Kidney epithelial cell (primary cell): ENCODE results near the gene PDCD4. TPM values are rescaled to one million over a fixed set of nuclear protein-coding genes. Genes with fewer than 3 reads are reported as not detected.

Experiments used
- DNase-seq: peaks from one replicate; pipeline ENCODE4 v3.0.0-alpha.2; 2010; ENCODE audit warnings: low read depth
- H3K27me3 ChIP-seq: 2 replicates; pipeline ENCODE4 v1.6.0; 2011; ENCODE audit warnings: low read length; ENCODE audit not compliant: control insufficient read depth, insufficient read depth
- H3K36me3 ChIP-seq: 2 replicates; pipeline ENCODE4 v1.5.1; 2011; ENCODE audit warnings: low read length; ENCODE audit not compliant: control insufficient read depth, insufficient read depth
- H3K4me3 ChIP-seq: 2 replicates; pipeline ENCODE4 v1.5.1; 2011; ENCODE audit warnings: low read depth, mild to moderate bottlenecking, control low read depth, low read length
- total RNA-seq: library from RNA; depleted of rRNA; stranded (reverse); fragments of >200 nt; gene quantifications from 2 replicates; pipeline ENCODE4 v1.2.3, GENCODE V29; 2015
- TF ChIP-seq, protein P1 (sequence below): IDR thresholded peaks from 2 replicates; pipeline ENCODE4 v1.5.1; 2011; ENCODE audit warnings: mild to moderate bottlenecking, moderate library complexity, low read length, control low read depth, inconsistent platforms; ENCODE audit not compliant: insufficient read depth, poor library complexity, severe bottlenecking

Gene PDCD4
- total RNA-seq, 1 donor from 2014 or later = 35.7 TPM

DNA sequence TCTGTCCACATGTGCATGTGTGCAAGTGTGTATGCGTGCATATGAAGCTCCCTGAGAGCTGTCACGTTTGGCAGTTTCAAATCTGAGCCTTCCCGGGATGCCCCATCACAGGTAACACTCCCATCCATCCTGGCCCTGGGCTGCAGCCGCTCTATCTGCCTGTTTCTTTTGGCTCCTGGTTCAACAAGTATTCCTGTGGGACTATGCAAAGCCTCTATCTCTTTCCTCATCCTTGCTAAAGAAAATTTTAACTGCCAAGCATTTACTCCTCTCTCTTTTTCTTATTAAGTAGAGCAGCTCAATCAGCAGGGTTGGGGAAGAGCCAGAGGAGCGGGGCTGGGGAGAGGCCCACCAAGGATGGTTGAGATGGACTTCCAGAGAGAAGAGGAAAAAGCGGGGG lies 24.4 kb upstream of the PDCD4 start:
- Histone ChIP-seq H3K4me3 (no peak overlapping the region), H3K27me3 (no peaks in the 10 kb centered on the region), H3K36me3 (no peaks in the 10 kb centered on the region)
- TF ChIP-seq, protein P1, sequence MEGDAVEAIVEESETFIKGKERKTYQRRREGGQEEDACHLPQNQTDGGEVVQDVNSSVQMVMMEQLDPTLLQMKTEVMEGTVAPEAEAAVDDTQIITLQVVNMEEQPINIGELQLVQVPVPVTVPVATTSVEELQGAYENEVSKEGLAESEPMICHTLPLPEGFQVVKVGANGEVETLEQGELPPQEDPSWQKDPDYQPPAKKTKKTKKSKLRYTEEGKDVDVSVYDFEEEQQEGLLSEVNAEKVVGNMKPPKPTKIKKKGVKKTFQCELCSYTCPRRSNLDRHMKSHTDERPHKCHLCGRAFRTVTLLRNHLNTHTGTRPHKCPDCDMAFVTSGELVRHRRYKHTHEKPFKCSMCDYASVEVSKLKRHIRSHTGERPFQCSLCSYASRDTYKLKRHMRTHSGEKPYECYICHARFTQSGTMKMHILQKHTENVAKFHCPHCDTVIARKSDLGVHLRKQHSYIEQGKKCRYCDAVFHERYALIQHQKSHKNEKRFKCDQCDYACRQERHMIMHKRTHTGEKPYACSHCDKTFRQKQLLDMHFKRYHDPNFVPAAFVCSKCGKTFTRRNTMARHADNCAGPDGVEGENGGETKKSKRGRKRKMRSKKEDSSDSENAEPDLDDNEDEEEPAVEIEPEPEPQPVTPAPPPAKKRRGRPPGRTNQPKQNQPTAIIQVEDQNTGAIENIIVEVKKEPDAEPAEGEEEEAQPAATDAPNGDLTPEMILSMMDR = no peak
- no peak for DNase-seq

DNA sequence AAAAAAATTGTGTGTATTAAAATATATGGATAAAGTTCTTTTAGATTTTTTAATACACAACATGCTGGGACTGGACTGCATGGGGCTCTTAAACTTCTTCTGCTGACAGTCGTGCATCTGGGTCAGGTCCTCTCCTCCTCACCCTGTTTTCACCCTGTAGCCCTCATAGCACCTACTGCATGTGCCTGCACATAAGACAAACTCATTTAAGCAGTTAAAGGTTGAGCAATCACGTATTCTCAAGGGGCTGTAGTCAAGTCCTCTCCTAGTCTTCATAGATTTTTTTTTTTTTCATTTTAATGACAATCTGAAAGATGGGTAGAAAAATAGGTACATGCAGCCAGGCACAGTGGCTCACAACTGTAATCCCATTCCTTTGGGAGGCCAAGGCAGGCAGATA lies 23.6 kb upstream of the PDCD4 start:
- Histone ChIP-seq H3K27me3 (no peaks in the 10 kb centered on the region), H3K36me3 (no peaks in the 10 kb centered on the region), H3K4me3 (no peak overlapping the region)
- TF ChIP-seq, protein P1 = no peak
- no peak for DNase-seq

DNA sequence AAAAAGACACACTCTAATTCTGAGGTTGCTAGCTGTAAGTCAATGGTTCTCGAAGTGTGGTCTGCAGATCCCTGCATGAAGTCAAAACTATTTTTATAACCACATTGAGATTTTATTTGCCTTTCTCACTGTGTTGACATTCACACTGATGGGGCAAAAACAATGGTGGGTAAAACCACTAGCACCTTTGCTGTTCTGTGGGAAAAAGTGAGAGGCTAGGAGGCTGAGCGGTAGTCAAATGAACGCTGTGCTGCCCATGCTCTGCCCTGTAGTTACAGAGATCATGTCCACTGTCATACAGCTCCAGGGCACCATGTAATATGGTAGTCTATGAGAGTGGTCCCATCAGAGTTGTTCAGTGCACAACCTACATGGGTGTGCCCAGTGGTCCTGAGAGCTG lies 21.6 kb upstream of the PDCD4 start:
- TF ChIP-seq, protein P1 = no peak
- DNase-seq = no peak

DNA sequence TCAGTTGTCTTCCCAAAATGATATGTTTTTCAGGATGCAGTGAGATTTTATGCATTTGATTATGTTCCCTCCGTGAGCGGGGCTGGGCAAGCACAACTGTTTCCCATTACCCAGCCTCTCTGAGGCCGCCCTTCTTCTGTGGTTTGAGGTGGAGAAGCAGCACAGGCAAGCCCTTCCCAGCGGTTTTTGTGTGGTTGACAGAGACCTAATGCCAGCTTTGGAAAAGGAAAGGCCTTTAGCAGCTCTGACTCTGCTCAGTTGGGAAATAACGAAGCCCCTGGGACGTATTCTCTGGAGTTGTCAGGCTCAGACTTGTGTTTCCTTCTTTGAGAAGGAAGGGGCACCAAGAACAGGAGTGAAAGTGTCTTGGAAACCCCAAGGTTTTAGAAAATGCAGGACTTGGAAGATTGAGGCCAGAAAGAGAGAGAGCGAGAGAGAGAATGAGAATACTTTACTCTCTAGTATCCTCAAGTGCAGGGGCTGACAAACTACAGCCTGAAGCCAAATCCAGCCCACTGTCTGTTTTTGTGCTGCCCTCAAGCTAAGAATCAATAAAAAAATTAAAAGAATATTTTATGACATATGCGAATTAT lies 20.6 kb upstream of the PDCD4 start:
- H3K27me3 ChIP-seq = no peaks in the 10 kb centered on the region
- H3K36me3 ChIP-seq = no peaks in the 10 kb centered on the region
- TF ChIP-seq, protein P1 = no peak

More for the DNA sequence above, 21.6 kb upstream of the PDCD4 start:
- Histone ChIP-seq H3K27me3 (no peaks in the 10 kb centered on the region), H3K4me3 (no peak overlapping the region), H3K36me3 (no peaks in the 10 kb centered on the region)

DNA sequence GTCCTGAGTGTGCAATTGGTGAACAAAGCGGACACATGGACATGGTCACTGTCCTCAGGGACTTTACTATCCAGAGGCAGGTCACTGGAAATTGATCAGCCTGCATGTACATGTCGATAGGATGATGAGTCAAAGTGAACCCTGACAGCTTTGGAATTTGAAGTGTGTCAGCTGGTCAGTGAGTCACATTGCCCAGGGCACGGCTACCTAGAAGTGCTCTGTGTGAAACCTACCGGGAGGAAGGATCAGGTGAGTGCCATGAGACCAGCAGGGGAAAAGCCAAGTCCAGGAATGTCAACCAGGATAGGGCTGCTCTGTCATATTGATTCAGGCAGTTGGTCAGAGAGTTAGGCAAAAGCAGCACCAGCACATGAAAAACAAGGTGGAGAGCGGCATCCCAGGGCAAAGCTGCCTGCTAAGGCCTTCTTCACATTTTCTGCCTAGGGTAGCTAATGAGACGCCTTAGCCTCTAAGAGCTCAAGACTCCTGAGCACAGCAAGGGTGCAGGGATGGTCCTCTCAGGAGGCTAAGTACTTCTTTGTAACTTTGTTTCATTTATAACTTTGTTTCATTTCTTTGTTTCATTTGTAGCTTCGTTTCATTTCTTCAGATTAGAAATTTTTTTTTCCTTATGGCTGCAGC lies 19.4 kb upstream of the PDCD4 start:
- DNase-seq = peak; percentile 75
- TF ChIP-seq, protein P1 = no peak
- H3K36me3 ChIP-seq = no peaks in the 10 kb centered on the region
- H3K27me3 ChIP-seq = no peaks in the 10 kb centered on the region
- H3K4me3 ChIP-seq = no peak overlapping the region

More for the DNA sequence above, 20.6 kb upstream of the PDCD4 start:
- H3K4me3 ChIP-seq = no peak overlapping the region
- no peak for DNase-seq

DNA sequence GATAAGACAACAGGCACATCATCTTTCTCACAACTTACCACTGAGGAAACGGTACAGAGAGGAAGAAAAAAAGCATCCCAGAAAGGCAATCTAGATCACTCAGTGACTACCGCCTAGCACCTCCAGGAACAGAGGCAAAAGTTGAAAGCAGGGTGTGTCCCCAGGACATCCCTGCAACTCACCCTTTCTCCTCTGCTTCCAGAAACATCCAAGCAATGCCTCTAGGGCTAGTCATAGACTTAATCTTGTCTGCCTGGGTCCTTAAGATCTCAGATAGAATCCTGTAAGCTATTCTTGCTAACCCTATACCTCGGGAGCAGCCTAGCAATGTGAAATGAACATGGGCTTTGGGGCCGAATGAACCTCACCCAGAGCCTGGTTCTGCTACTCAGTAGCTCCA lies 18.8 kb upstream of the PDCD4 start:
- TF ChIP-seq, protein P1 = no peak
- no peak for DNase-seq

More for the DNA sequence above, 18.8 kb upstream of the PDCD4 start:
- no peaks in the 10 kb centered on the region for H3K36me3 ChIP-seq
- H3K27me3 ChIP-seq = no peaks in the 10 kb centered on the region
- no peak overlapping the region for H3K4me3 ChIP-seq
